RCC 7860 (cell line): ENCODE results near the gene PPP1R13B.

Experiments
- DNase-seq: peaks from one replicate; pipeline ENCODE4 v3.0.0-alpha.2; 2015; ENCODE audit warnings: low spot score
- FAIRE-seq: peaks from 2 replicates; lab custom pipeline; 2012; peaks lifted over from hg19 to GRCh38; lab: Jason Lieb, UNC

Gene PPP1R13B

DNA sequence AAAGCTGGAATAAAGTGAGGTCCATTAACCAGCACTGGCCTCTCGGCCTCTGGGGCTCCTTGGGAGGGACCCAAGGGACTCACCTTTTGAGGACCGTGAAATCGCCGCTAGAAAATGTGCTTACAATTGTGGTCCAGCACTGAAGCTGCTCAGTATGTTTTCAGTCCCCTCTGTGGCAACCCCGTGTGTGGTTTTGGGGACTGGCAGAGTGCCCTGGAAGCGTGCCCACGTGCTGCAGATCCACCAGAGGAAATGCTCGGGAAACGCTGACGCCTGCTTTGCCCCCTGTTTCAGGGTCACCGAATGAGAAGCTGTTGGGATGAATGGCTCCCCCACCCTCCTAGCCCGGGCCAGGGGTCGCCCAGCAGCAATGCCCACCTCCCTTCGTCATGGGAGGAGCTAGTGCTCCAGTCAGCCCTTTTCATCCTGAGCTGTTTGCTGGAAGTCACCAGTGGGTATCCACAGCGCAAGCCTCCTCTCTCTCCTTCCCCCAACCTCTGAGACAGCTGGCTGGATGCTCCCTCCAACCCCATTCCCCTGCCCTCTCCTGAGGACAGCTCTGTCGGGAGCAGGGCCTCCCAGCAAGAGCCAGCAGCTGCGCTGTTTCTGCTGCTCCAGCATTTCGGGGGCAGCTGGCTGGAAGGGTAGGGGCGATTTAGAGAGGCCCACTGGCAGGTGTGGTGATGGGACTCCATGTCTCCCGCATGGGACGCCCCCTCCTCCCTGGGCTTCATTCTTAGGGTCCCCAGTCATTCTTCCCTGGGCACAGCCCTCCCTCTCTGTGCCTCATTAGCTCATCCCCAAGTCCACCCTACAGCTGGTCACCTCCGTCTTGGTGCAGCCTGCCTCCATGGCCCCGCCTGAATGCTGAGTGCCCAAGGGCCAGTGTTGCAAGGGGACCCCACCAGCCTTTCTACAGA is 33.2 kb upstream of the PPP1R13B start:
- FAIRE-seq (peak; percentile 15), DNase-seq (peak; percentile 62)

DNA sequence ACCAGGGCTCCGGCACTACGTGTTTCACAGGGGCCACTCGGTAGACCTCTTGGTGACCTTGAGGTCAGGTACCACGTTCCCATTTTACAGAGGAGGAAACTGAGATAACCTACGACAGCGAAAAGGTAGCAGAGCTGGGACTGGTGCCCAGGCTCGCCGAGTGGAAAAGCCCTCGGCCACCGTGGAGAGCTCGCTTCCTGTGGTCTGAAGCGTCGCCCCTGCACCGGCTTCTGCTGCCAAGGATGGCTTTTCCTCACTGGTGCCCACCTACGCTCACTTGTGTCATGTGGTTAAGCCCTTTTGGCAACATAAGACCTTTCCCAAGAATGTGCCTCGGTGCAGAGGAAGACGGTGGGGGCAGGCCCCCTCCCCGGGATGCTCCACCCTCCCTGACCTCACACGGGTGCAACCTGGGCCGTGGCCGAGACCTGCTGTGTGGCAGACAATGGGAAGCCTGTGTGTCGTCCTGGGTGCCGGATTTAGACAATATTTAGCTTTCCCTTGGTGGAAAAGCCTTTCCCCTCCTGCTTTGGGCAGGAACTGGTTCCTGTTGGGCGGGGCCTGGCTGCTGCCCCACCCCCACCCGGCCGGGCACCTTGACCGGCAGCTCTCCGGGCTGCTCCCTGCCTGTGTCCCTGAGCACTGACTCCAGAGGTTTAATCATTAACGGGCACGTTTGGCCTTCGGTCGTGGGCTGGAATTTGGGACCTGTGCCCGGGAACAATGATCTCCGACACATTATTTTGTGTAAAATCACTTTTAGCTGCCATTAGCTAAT is 32.4 kb upstream of the PPP1R13B start:
- peak; percentile 67 for DNase-seq
- FAIRE-seq = no peak

DNA sequence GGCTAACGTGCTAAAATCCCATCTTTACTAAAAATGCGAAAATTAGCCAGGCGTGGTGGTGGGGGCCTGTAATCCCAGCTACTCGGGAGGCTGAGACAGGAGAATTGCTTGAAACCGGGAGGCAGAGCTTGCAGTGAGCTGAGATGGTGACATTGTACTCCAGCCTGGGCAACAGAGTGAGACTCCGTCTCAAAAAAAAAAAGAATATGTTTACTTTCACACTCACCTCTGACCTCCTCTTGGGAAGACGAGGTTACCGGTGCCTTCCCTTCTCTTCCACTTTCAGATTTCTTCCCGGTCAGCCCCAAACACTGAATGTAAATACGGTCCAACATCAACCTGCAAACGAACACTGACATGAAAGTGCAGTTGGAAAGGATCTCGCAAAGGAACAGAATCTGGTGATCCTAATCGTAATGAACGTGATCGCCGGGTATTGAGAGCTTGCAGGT is 31.8 kb upstream of the PPP1R13B start:
- DNase-seq (no peak), FAIRE-seq (no peak)

DNA sequence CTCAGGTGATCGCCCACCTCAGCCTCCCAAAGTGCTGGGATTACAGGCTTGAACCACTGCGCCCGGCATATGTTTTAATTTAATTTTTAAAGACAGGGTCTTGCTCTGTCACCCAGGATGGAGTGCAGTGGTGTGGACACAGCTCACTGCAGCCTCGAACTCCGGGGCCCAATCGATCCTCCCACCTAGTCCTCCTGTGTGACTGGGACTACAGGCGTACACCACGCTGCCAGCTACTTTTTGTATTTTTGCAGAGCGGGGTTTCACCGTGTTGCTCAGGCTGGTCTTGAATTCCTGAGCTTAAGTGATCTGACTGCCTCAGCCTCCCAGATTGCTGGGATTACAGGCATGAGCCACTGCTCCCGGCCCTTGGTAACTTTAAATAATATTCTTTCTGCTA is 30.8 kb upstream of the PPP1R13B start:
- no peak for FAIRE-seq

DNA sequence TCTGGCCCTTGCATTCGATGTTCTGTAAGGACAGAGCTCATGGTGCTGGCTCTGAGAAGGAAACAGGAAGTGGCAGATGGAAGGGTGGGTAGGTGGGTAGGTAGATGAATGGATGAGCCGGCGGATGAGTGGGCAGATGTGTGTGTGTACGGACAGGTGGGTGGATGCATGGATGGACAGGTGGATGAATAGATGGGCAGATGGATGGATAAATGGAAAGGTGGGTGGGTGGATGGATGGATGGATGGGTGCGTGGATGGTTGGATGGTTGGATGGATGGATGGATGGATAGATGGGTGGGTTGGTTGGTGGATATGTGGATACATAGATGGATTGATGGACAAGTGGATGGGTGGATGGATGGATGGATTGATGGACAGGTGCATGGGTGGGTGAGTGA is 27.6 kb upstream of the PPP1R13B start:
- no peak for DNase-seq
- no peak for FAIRE-seq

More for the DNA sequence above, 30.8 kb upstream of the PPP1R13B start:
- no peak for DNase-seq

DNA sequence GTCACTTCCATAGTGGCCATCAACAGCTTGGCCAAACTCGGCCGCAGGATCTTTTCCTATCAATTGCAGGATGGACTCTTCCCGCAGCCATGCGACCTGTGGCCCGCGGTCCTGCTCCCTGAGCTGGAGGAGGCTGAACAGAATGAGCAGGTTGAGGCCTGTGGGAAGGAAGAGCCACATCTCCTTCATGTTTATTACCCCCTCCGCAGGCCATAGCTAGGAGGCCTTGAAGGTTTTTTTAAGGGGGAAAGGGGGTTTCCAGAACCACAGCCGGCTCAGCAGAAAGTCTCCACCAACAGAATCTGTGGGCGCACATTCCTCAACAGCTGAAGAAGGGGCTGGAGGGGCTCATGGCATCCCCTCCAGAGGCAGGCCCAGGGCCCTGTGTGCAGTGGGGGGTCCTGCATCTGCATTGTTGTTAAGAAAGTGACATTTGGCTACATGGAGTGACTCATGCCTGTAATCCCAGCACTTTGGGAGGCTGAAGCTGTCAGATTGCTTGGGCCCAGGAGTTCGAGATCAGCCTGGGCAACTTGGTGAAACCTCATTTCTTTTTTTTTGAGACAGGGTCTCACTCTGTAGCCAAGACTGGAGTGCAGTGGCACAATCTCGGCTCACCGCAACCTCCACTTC is 25.2 kb upstream of the PPP1R13B start:
- DNase-seq = no peak
- no peak for FAIRE-seq

DNA sequence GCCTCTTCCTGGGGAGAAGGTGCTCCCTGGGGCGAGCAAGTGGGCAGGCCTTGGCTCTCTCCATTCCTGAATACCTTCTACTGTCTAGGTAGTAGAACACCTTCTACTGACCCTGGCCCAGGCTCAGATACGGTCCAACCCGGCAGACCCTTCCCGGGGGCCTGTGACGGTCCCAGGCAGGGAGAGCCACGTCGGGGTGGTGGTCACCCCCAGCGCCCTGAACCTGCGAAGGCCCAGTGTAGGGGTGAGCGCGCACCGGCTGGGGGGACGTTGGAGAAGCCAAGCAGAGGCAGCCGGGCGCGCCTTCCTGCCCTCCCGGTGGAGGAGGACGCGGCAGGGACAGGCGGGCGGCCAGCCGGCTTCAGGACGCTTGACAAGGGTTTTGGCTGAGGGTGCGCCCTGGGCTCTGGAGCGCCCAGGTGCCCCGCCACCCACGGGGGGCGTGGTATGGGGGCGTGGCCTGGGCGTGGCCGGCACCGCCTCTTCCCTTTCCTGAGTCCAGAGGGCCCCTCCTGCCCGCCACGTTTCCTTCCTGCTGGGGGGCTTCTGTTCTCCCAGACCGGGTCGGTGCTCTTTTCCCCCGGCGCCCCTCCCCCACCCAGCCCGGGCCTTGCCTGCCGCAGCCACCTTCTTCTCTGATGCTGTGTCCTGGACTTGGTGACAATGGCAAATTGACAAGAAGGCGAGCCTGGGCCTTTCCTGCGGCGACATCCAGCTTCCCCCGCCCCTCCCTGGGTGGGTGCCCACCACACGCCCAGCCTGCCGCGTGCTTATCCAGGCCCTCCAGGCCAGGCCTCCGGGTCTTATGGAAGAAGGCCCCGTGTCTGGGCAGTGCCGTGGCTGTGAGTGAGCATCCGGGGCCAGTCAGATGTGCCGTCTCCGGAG is 24.5 kb upstream of the PPP1R13B start:
- DNase-seq (no peak), FAIRE-seq (no peak)

DNA sequence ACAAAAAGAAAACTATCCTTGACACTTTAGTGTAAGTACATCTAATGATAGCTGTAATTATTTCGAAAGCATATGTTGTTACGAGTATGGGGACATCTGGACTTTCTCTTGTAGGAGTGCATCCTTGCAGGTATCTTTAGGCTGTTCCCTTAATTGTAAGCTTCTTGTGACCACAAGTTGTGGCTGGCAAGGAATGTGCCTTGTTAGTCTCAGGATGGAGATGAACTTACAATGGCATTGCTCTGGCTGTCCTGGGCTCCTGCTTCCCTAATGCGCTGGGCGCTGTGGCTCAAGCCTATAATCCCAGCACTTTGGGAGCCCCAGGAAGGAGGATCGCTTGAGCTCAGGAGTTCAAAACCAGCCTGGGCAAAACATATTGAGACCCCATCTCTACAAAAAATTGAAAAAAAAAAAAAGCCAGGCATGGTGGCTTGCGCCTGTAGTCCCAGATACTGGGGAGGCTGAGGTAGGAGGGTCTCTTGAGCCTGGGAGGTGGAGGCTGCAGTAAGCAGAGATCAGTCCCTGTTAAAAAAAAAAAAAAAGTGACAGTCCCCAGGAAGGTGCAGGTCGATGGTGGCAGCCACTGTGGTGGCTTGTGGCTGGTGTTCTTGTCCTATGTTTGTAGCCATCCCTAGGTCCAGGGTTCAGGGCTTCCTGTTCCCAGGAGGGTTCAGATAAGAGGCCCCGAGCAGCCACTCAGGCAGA is 23.7 kb upstream of the PPP1R13B start:
- no peak for FAIRE-seq

DNA sequence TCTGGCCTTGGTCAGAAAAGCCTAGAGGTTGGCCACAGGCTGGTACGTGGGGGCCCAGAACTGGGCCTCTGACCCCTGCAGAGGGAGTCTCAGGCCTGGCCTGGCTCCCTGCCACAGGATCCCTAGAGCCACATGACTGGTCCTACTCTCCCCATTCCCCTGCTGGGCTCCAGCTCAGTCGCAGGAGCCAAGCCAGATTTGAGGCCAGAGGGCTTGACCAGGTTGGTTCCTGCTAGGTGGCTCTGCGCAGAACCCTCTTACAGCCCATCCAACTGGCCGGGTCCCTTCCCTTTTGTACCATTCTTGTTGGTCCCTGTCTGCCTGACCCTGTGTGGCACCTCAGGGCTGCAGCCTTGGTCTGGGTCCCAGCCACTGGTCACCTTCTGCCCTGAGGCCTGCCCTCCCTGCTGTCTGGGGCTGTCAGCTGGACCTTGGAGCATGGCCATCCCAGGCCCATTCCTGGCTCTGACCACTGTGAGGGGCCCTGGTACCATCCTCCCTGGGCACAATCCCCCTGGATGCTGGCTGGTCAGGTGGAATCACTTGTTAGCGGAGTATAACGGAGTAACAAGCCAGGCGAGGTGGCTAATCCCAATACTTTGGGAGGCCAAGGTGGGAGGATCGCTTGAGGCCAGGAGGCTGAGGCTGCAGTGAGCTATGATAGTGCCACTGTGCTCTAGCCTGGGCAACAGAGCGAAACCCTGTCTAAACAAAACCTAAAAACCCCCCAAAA is 22.9 kb upstream of the PPP1R13B start:
- DNase-seq = no peak
- FAIRE-seq = no peak

More for the DNA sequence above, 23.7 kb upstream of the PPP1R13B start:
- DNase-seq = no peak

DNA sequence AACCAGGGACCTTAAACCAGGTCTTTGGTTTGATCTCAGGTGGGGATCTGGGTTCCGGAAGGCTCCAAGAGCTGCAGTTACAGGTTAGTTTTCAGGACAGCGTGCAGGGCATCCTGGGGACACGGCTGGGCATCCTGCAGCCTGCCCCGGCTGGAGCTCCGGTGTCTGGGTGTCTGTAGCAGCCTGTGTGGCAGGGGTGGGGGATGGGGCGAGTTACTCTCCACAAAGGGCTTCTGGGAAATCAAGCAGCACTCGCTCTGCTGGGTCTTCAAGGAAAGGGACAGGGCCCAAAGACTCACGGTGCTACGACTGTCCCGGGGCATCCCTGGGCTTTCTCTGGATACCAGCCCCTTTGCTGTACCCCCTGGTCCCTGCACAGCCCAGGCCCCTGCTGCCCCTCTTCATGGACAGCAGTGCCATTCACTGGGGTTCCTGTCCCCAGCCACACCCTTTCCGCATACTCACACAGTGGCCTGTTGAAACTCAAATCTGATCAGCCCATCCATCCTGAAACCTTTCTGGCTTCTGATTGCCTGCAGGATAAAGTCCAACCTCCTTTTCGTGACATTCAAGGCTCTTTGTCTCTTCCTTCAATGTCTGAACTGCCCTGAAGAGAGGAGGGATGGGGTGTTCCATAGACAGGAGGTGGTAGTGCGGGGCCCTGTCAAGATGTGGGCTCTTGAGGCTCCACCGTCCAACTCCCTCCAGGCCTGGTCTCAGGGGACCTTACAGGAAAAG is 22.2 kb upstream of the PPP1R13B start:
- DNase-seq = no peak
- FAIRE-seq = no peak

DNA sequence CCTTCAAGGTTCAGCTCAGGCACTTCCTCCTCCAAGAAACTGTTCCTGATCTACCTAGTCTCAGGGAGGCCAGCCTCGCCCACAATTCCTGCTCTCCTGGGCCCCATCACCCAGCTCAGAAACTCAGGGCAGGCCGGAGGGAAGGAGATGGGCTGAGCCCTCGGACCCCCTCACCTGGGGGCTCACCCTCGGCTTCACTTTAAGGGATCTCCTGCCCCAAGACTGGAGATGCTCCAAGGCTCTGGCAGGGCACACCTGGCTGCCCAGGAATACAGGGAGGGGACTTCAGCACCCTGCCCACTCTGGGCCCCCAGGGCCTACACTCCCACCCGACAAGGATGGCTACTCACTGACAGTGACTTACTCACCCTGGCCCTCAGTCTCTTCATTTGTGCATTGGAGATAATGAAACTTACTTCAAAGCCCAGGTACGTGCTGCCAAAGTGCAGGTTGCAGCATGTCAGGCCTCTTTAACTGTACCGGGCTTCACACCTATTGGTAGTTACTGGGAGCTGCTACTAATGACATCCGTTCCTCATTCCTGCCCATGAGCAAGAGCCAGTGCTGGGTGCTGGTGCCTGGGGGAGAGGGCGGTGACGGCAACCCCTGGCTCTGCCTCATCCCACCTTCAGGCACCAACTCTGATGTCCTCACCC is 21.0 kb upstream of the PPP1R13B start:
- no peak for DNase-seq
- no peak for FAIRE-seq

DNA sequence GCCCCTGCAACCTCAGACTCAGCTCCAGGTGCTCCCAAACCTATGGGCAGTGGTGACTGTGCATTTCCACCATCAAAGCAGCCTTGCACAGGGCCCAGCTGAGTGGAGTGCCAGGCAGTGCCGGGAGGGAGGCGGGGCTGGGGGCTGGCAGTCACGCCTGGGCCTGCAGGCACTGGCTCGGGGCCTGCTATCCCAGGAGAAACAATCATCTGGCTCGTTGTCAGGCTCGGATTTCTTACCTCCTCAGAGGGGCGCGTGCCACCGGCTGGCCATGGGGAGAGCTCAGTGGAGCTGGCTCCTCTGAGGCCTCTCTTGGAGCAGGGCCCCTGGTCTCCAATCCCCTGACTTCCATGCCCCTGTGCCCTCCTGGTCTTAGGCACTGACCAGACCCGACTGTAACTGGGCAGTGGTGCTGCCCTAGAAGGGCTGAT is 20.2 kb upstream of the PPP1R13B start:
- no peak for DNase-seq
- FAIRE-seq = no peak

DNA sequence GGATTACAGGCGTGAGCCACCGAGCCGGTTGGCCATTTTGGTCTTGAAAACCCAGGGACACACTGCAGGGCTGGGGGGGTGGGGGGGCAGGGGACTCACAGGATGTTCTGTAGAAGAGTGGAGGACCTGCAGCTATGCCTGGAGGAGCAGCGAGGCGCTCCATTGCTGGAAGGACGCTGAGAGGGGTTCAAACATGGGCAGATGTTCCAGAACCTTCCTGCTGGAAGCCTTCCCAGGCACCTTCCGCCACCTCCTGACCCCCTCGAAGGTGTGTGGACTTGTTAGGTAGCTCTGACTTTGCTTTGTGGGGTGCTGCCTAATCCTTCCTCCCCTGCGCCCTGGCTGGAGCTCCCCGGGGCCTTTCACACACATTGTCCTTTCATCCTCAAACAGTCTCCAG is 19.6 kb upstream of the PPP1R13B start:
- no peak for DNase-seq
- FAIRE-seq = no peak

DNA sequence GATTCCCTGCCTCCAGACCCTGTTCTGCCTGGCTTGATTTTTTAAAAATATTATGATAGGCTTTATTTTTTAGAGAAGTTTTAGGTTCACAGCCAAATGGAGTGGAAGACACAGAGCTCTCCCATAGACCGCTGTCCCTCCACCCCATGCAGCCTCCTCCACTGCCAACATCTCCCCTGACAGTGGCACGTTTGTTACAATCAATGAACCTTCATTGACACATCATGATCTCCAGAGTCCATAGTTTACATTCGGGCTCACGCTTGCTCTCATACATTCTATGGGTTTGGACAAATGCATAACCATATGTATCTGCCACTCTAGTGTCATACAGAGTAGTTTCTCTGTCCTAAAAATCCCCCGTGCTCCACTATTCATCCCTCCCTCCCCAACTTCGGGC is 15.9 kb upstream of the PPP1R13B start:
- DNase-seq (no peak), FAIRE-seq (no peak)

DNA sequence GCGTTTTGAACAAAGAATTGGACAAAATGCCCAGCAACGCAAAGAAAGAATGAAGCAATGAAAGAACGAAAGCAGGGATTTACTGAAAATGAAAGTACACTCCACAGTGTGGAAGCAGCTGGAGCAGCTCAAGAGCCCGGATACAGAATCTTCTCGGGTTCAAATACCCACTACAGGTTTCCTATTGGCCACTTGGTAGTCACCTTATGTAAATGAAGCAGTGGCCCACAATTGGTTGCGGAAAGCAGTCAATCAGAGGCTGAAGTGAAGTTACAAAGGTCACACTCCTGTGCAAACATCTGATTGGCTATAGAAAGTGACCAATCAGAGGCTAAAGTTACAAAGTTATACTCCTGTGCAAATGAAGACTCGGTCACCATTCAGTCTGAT is 15.0 kb upstream of the PPP1R13B start:
- no peak for FAIRE-seq
- no peak for DNase-seq

DNA sequence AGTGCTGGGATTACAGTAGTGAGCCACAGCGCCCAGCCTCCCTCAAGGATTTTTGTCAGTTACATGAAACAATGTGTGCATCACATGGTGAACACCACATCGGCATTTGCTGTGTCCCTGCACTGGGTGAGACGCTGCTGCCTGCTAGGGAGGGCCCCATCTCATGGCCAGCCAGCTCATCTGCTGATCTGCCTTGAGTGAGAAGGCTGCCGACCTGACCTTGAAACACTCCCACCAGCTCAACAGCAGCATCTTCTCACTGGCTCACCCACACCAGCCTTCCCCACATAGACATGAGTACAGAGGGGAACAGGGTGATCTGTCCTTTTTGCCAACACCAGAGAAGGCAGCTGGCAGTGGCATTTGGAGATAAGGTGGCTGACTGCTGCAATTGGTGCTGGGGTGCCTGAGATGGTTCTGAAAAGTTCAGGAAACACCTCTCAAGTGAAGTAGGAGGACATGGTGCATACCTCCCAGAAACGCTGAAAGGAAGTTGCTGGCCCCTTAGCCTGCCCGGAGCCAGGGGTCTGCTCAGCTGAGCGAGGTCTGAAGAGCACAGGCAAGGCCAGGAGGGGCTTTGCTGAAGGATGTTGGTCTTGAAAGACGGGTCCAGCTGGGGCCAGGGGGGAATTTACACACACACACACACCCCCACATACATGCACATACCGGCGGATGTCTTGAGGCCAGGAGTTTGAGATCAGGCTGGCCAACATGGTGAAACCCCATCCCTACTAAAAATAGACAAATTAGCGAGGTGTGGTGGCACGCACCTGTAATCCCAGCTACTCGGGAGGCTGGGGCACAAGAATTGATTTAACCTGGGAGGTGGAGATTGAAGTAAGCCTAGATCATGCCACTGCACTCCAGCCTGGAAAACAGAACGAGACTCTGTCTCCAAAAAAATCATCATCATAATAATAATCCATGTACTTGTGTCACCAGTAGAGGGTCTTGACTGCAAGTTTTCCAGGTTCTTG is 14.3 kb upstream of the PPP1R13B start:
- DNase-seq (no peak), FAIRE-seq (no peak)
